GM08714 (cell line): Measurements from ENCODE around the gene ZNF680.

Source experiments
- H3K4me3 ChIP-seq: fragments of 200-500 bp; sonication (Bioruptor generic); 2 replicates; pipeline ENCODE4 v1.5.1; 2014; ENCODE audit warnings: mild to moderate bottlenecking, low read length, inconsistent platforms
- ZNF274 ChIP-seq: IDR thresholded peaks from 2 replicates; pipeline ENCODE4 v1.6.1; 2012; ENCODE audit warnings: mild to moderate bottlenecking, low read depth, low read length

The ZNF680 gene

GRCh38 chr7:64562626-64563278, at the start of gene ZNF680:
TSS of gene ZNF680 (minus strand) at chr7:64563071. CDS start at chr7:64562954, 117 bp downstream.
- no peak for TF ChIP-seq ZNF274
- H3K4me3 ChIP-seq: peak within 1 kb of the TSS; percentile 85

- H3K4me3 ChIP-seq: no peak overlapping the region
These were observed 49.6 kb upstream of the ZNF680 start for GRCh38 chr7:64612452-64612851.

GRCh38 chr7:64611717-64612116, 48.8 kb upstream of the ZNF680 start:
- no peak for TF ChIP-seq ZNF274
- no peak overlapping the region for H3K4me3 ChIP-seq

More at GRCh38 chr7:64612452-64612851, 49.6 kb upstream of the ZNF680 start:
- TF ChIP-seq ZNF274: no peak

- no peak for TF ChIP-seq ZNF274
- H3K4me3 ChIP-seq: no peak overlapping the region
These were observed 48.1 kb upstream of the ZNF680 start for GRCh38 chr7:64610997-64611396.

GRCh38 chr7:64608116-64608910, 45.4 kb upstream of the ZNF680 start:
- no peak for TF ChIP-seq ZNF274
- H3K4me3 ChIP-seq: no peak overlapping the region

GRCh38 chr7:64606385-64606784, 43.5 kb upstream of the ZNF680 start:
- no peak overlapping the region for H3K4me3 ChIP-seq
- no peak for TF ChIP-seq ZNF274

- no peak for TF ChIP-seq ZNF274
These were observed 40.4 kb upstream of the ZNF680 start for GRCh38 chr7:64603271-64603670.

GRCh38 chr7:64602518-64602917, 39.6 kb upstream of the ZNF680 start:
- H3K4me3 ChIP-seq: no peak overlapping the region
- no peak for TF ChIP-seq ZNF274

More at GRCh38 chr7:64603271-64603670, 40.4 kb upstream of the ZNF680 start:
- H3K4me3 ChIP-seq: no peak overlapping the region

GRCh38 chr7:64602086-64602485, 39.2 kb upstream of the ZNF680 start:
- no peak for TF ChIP-seq ZNF274
- H3K4me3 ChIP-seq: no peak overlapping the region

- no peak for TF ChIP-seq ZNF274
- no peak overlapping the region for H3K4me3 ChIP-seq
These were observed 36.5 kb upstream of the ZNF680 start for GRCh38 chr7:64599359-64599758.

GRCh38 chr7:64590971-64591370, 28.1 kb upstream of the ZNF680 start:
- no peak overlapping the region for H3K4me3 ChIP-seq
- TF ChIP-seq ZNF274: no peak

- H3K4me3 ChIP-seq: no peak overlapping the region
- TF ChIP-seq ZNF274: no peak
These were observed 19.3 kb upstream of the ZNF680 start for GRCh38 chr7:64581926-64582894.

- TF ChIP-seq ZNF274: no peak
- no peak overlapping the region for H3K4me3 ChIP-seq
These were observed 18.5 kb upstream of the ZNF680 start for GRCh38 chr7:64581391-64581790.

GRCh38 chr7:64574540-64575099, 11.7 kb upstream of the ZNF680 start:
- no peak for TF ChIP-seq ZNF274
- no peak overlapping the region for H3K4me3 ChIP-seq

- H3K4me3 ChIP-seq: peak overlapping the region; percentile 6; the same call in 1 of the 2 replicates
These were observed 7.4 kb upstream of the ZNF680 start for GRCh38 chr7:64570284-64570605.

GRCh38 chr7:64569372-64570283, 6.8 kb upstream of the ZNF680 start:
- peak overlapping the region; percentile 11; the same call in 1 of the 2 replicates for H3K4me3 ChIP-seq
